GM12878 (cell line): ENCODE results near the gene INPP5D. TPM values are rescaled to one million over a fixed set of nuclear protein-coding genes. Genes with fewer than 3 reads are reported as not detected.

Experiments used
- ATAC-seq: fragments of 200-7000 bp; cut with Tn5 transposase; 3 replicates; pipeline ENCODE4 v1.9.1; 2020; ENCODE audit warnings: mild to moderate bottlenecking, moderate library complexity
- BruUV-seq: library from RNA; stranded (reverse); fragments of 400-500 nt; replicated peaks from 2 replicates; lab custom pipeline; 2021; lab: Mats Ljungman, UMichigan
- CTCF ChIA-PET: fragments of 300-600 bp; sonication (Branson Sonifier 250); formaldehyde crosslinking; extraction: SDS; loops from one replicate; lab custom pipeline; 2021; ENCODE audit warnings: inconsistent platforms; lab: Yijun Ruan, JAX
- POLR2A ChIA-PET: fragments of 350-600 bp; formaldehyde crosslinking; extraction: SDS; loops from one replicate; lab custom pipeline; 2021; ENCODE audit warnings: inconsistent platforms; lab: Charles Lee
- RAD21 ChIA-PET: fragments of 300-600 bp; sonication (Branson Sonifier 250); formaldehyde crosslinking; loops from one replicate; lab custom pipeline; 2023; ENCODE audit warnings: antibody characterized with exemption; ENCODE audit not compliant: unreplicated experiment; lab: Charles Lee
- SMC1A ChIA-PET: fragments of 300-600 bp; sonication (Branson Sonifier 250); formaldehyde crosslinking; loops from one replicate; lab custom pipeline; 2023; ENCODE audit not compliant: unreplicated experiment, uncharacterized antibody; lab: Charles Lee
- DNase-seq: peaks from one replicate; pipeline ENCODE4 v3.0.0-alpha.2; 2011; ENCODE audit warnings: low read depth, low spot score
- FAIRE-seq: peaks from 3 replicates; lab custom pipeline; 2011; peaks lifted over from hg19 to GRCh38; lab: Jason Lieb, UNC
- H2AFZ ChIP-seq: 2 replicates; pipeline ENCODE4 v1.6.0; 2011; ENCODE audit warnings: low read depth, low read length, control low read depth; ENCODE audit not compliant: control insufficient read depth
- H3K27ac ChIP-seq: 2 replicates; pipeline ENCODE4 v1.5.1; 2011; ENCODE audit warnings: control low read depth; ENCODE audit not compliant: control insufficient read depth, insufficient read depth
- H3K27me3 ChIP-seq, 2 experiments: replicated peaks in 1 of 2; 2 replicates each; pipeline versions ENCODE4 v1.6.0 to v1.6.1; 2011; ENCODE audit warnings: low read length in 1 of 2; ENCODE audit not compliant: control insufficient read depth in 2 of 2, insufficient read depth in 2 of 2
- H3K36me3 ChIP-seq, 2 experiments: 2 replicates each; pipeline ENCODE4 v1.5.1; 2011; ENCODE audit warnings: low read length in 1 of 2; ENCODE audit not compliant: control insufficient read depth in 2 of 2, insufficient read depth in 2 of 2
- H3K4me1 ChIP-seq: 2 replicates; pipeline ENCODE4 v1.6.1; 2011; ENCODE audit warnings: mild to moderate bottlenecking, low read length, moderate library complexity, mixed read lengths; ENCODE audit not compliant: control insufficient read depth, insufficient read depth
- H3K4me2 ChIP-seq: 2 replicates; pipeline ENCODE4 v1.6.0; 2011; ENCODE audit warnings: control low read depth; ENCODE audit not compliant: control insufficient read depth, insufficient read depth
- H3K4me3 ChIP-seq: fragments of 200-600 bp; sonication (generic); 2 replicates; pipeline ENCODE4 v1.5.1; 2016
- H3K79me2 ChIP-seq: 2 replicates; pipeline ENCODE4 v1.6.0; 2011; ENCODE audit warnings: low read length; ENCODE audit not compliant: control insufficient read depth, insufficient read depth
- H3K9ac ChIP-seq: 2 replicates; pipeline ENCODE4 v1.8.0; 2011; ENCODE audit warnings: low read length, control low read depth, mixed read lengths; ENCODE audit not compliant: control insufficient read depth, insufficient read depth
- H3K9me3 ChIP-seq: replicated peaks from 3 replicates; pipeline ENCODE4 v1.5.1; 2011; ENCODE audit warnings: mild to moderate bottlenecking, low read length; ENCODE audit not compliant: control insufficient read depth, insufficient read depth
- H4K20me1 ChIP-seq: 2 replicates; pipeline ENCODE4 v1.6.0; 2011; ENCODE audit not compliant: control insufficient read depth, insufficient read depth
- BCL11A ChIP-seq: IDR thresholded peaks from 2 replicates; pipeline ENCODE4 v1.6.1; 2011; ENCODE audit warnings: low read depth, low read length
- BCLAF1 ChIP-seq: fragments of 450-650 bp; IDR thresholded peaks from 2 replicates; pipeline ENCODE4 v1.6.1; 2017; ENCODE audit warnings: antibody characterized with exemption, mild to moderate bottlenecking, moderate library complexity
- DPF2 ChIP-seq: fragments of 450-650 bp; IDR thresholded peaks from 2 replicates; pipeline ENCODE4 v1.6.1; 2017; ENCODE audit warnings: mild to moderate bottlenecking
- E4F1 ChIP-seq: fragments of 450-650 bp; IDR thresholded peaks from 2 replicates; pipeline ENCODE4 v1.6.1; 2018; ENCODE audit warnings: borderline replicate concordance, mild to moderate bottlenecking; ENCODE audit not compliant: partially characterized antibody
- GATAD2B ChIP-seq: fragments of 450-650 bp; conservative IDR thresholded peaks from 2 replicates; pipeline ENCODE4 v1.6.1; 2017; ENCODE audit warnings: low read depth, mild to moderate bottlenecking, moderate library complexity
- HDGF ChIP-seq: fragments of 450-650 bp; IDR thresholded peaks from 2 replicates; pipeline ENCODE4 v1.6.1; 2016; ENCODE audit warnings: antibody characterized with exemption
- IRF4 ChIP-seq: IDR thresholded peaks from 2 replicates; pipeline ENCODE4 v1.6.1; 2011; ENCODE audit warnings: low read depth, low read length
- JUND ChIP-seq: IDR thresholded peaks from 2 replicates; pipeline ENCODE4 v1.6.1; 2012; ENCODE audit warnings: low read depth, mild to moderate bottlenecking, low read length, improper control_type of control experiment, moderate library complexity
- KLF5 ChIP-seq: fragments of 450-650 bp; IDR thresholded peaks from 2 replicates; pipeline ENCODE4 v1.6.1; 2014; ENCODE audit warnings: mild to moderate bottlenecking; ENCODE audit not compliant: partially characterized antibody
- MAX ChIP-seq: IDR thresholded peaks from 2 replicates; pipeline ENCODE4 v1.6.1; 2012; ENCODE audit warnings: low read depth, low read length, improper control_type of control experiment
- MEF2A ChIP-seq: IDR thresholded peaks from 2 replicates; pipeline ENCODE4 v1.6.1; 2011; ENCODE audit warnings: low read depth, mild to moderate bottlenecking, low read length, moderate library complexity; ENCODE audit not compliant: insufficient read depth
- MXI1 ChIP-seq: fragments of 150-350 bp; IDR thresholded peaks from 2 replicates; pipeline ENCODE4 v1.6.1; 2011; ENCODE audit warnings: low read depth, mild to moderate bottlenecking, inconsistent platforms, low read length, improper control_type of control experiment
- NFIC ChIP-seq: IDR thresholded peaks from 2 replicates; pipeline ENCODE4 v1.6.1; 2012; ENCODE audit warnings: low read depth, mild to moderate bottlenecking, inconsistent platforms, low read length, moderate library complexity
- NFYB ChIP-seq: IDR thresholded peaks from 2 replicates; pipeline ENCODE4 v1.6.1; 2011; ENCODE audit warnings: low read depth, mild to moderate bottlenecking, low read length, improper control_type of control experiment, moderate library complexity; ENCODE audit not compliant: insufficient read depth
- RELB ChIP-seq: fragments of 450-650 bp; IDR thresholded peaks from 2 replicates; pipeline ENCODE4 v1.6.1; 2017; ENCODE audit warnings: low read depth, mild to moderate bottlenecking, moderate library complexity
- TAF1 ChIP-seq: IDR thresholded peaks from 2 replicates; pipeline ENCODE4 v1.6.1; 2011; ENCODE audit warnings: mild to moderate bottlenecking, low read depth, low read length, borderline replicate concordance
- ZNF274 ChIP-seq: IDR thresholded peaks from one replicate; pipeline ENCODE4 v1.8.0; 2011; ENCODE audit not compliant: insufficient read length, insufficient read depth
- WGBS: methylation state at CpG from one replicate; pipeline ENCODE4 v1.1.6; 2016; ENCODE audit warnings: low lambda C conversion rate; ENCODE audit not compliant: insufficient replicate concordance, insufficient coverage; ENCODE audit errors: missing lambda C conversion rate; 5-methylcytosine and 5-hydroxymethylcytosine counted together
- in situ Hi-C: fragments of 300-500 bp; cut with MboI; formaldehyde crosslinking; loops from 9 replicates; pipeline ENCODE4 v1.14.3; 2018; ENCODE audit warnings: mixed read lengths
- intact Hi-C: fragments of 100-400 bp; cut with micrococcal nuclease; formaldehyde crosslinking; loops from one replicate; pipeline ENCODE4 v1.14.2; 2022; ENCODE audit not compliant: unreplicated experiment
- polyA plus RNA-seq, 11 experiments: library from polyadenylated mRNA; depleted of rRNA in 4 of 11; unstranded in 6 of 11; stranded (reverse) in 5 of 11; fragments of >200 nt; fragmentation: Nextera tagmentation in 4 of 11; fragmentation: Illumina TruSeq in 1 of 11; extraction: Ambion mirVana in 4 of 11; extraction: Trizol in 1 of 11; gene quantifications; 1 replicate in 1 of 11; 2 replicates in 10 of 11; pipeline versions ENCODE4 v1.2.1 to v1.2.3, GENCODE V29; 2011 to 2016; ENCODE audit warnings: inconsistent platforms in 2 of 11, missing spikeins in 2 of 11, low read depth in 1 of 11
- total RNA-seq, 4 experiments: library from RNA; depleted of rRNA in 3 of 4; stranded (reverse); fragments of >200 nt in 3 of 4; fragmentation: Illumina TruSeq in 1 of 4; extraction: Trizol in 1 of 4; gene quantifications; 2 replicates each; pipeline versions ENCODE4 v1.2.1 to v1.2.3, GENCODE V29; 2013 to 2021

INPP5D gene
- total and polyA plus RNA-seq, 10 of the 15 experiments (the other 5 are each of a cell fraction or from before 2014, with no cell fraction given) = 11.8 to 139 (median 88.8) TPM

GRCh38 chr2:233023007-233023760 is 37.0 kb upstream of the INPP5D start:
- H3K4me2 ChIP-seq = no peak overlapping the region
- H2AFZ ChIP-seq = no peak overlapping the region
- no peak overlapping the region for H3K27ac ChIP-seq
- peaks cover 0 to 1% of the 10 kb centered on the region in 2 experiments; a peak in 1 of 4 replicates for H3K27me3 ChIP-seq
- DNase-seq = no peak
- H3K9me3 ChIP-seq = no peaks in the 10 kb centered on the region
- no peaks in the 10 kb centered on the region for H3K4me1 ChIP-seq
- no peaks in the 10 kb centered on the region for H3K79me2 ChIP-seq
- H3K4me3 ChIP-seq = no peak overlapping the region
- no peaks in the 10 kb centered on the region for H3K36me3 ChIP-seq
- POLR2A ChIA-PET = no interaction called here
- RAD21 ChIA-PET = interaction anchor here (0.6 kb wide), 1 partner anchor 68 kb away, joined by 3 read pairs; no protein-coding TSS in a partner anchor
- no peaks in the 10 kb centered on the region for H4K20me1 ChIP-seq
- WGBS = 56% methylated on average over 18 of the region's 18 CpGs
- intact Hi-C loops (no loop called here), in situ Hi-C loops (no loop called here)
- SMC1A ChIA-PET = interaction anchor here (1.0 kb wide), 1 partner anchor 419 kb away, joined by 3 read pairs; no protein-coding TSS in a partner anchor
- no peak for ATAC-seq
- CTCF ChIA-PET = no interaction called here
- no TSS peak for BruUV-seq
- FAIRE-seq = no peak
- no peak overlapping the region for H3K9ac ChIP-seq
- TF ChIP-seq GATAD2B (no peak), MXI1 (no peak), MEF2A (no peak), RELB (no peak), BCLAF1 (no peak), KLF5 (no peak), ZNF274 (no peak), HDGF (no peak), BCL11A (no peak), JUND (no peak), IRF4 (no peak), E4F1 (no peak), DPF2 (no peak), NFYB (no peak), TAF1 (no peak), MAX (no peak), NFIC (no peak)
